Muscle of arm (tissue), 12 donors: ENCODE results near the gene MICALL1. TPM values are rescaled to one million over a fixed set of nuclear protein-coding genes. Genes with fewer than 3 reads are reported as not detected.

Experiments used
- DNase-seq: peaks from one replicate; pipeline ENCODE4 v3.0.0-alpha.2; 2013
- polyA plus RNA-seq, 12 donors: library from polyadenylated mRNA; unstranded; fragments of 120-200 nt; gene quantifications; one replicate each; pipeline ENCODE4 v1.2.1, GENCODE V29; 2013; ENCODE audit not compliant: insufficient read length in 12 of 12

The MICALL1 gene
- polyA plus RNA-seq, 12 donors, result 39.0 to 60.7 (median 43.8) TPM; not detected in 1

DNA sequence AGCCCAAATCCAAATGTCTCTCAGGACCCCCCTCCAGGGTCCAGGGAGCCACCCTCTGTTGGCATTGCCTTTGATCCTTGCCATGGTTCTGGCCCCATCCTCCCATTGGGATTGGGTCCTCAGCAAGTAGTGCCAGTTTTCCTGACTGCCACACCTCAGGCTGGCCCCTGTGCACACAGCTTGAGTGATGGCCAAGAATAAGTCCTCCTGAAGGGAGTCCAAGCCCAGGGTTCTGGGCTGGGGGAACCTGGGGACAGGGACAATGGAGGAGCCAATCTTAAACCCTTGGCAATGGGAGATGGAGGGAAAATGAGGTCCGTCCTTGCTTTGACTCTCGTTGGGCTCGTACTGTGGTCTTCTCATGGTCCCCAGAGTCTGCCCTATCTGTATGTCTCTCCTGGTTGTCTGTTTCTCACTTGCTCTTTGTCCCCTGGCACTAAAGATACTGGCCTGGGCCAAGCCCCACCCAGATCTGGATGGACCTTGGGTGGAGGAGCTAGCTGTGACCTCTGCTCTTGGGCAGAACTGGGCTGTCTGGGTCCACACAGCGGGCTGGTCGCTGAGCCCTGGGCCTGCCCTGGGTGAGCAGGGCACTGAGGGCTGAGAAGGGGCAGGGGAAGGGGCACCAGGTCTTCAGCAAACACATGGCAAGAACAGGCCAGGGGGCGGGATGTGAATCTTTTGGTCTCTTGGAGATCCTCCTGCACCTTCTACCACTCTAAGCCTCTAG lies 75.3 kb downstream of the MICALL1 start:
- DNase-seq, result no peak

DNA sequence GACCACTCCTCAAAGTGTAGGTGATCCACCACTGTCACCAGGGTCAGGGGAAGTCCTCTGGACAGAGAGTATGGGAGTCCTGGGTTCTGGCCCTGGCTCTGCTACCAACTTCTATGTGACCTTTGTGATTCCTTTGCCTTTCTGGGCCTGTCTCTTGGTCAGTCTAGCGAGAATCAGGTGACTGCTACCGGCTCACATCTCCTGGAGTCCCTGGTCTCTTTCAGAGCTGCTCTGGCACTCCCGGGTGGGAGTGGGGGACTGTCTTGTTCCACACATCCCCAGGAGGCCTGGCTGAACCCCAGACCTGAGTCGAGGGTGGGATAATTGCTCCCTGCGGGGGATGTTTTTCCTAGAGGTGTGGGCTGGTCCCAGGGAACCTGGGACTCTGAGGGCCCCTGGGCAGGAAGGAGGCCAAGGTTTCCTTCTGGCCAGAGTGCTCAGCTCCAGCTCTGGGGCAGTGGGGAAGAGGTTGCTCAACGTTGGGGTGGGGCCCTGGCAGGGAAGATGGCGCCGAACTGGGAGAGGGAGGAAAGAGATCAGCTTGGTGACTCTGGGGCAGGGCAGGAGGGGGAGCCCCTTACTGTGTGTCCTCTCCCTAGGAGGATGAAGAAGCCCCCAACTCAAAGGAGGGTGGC lies 76.2 kb downstream of the MICALL1 start:
- no peak for DNase-seq

DNA sequence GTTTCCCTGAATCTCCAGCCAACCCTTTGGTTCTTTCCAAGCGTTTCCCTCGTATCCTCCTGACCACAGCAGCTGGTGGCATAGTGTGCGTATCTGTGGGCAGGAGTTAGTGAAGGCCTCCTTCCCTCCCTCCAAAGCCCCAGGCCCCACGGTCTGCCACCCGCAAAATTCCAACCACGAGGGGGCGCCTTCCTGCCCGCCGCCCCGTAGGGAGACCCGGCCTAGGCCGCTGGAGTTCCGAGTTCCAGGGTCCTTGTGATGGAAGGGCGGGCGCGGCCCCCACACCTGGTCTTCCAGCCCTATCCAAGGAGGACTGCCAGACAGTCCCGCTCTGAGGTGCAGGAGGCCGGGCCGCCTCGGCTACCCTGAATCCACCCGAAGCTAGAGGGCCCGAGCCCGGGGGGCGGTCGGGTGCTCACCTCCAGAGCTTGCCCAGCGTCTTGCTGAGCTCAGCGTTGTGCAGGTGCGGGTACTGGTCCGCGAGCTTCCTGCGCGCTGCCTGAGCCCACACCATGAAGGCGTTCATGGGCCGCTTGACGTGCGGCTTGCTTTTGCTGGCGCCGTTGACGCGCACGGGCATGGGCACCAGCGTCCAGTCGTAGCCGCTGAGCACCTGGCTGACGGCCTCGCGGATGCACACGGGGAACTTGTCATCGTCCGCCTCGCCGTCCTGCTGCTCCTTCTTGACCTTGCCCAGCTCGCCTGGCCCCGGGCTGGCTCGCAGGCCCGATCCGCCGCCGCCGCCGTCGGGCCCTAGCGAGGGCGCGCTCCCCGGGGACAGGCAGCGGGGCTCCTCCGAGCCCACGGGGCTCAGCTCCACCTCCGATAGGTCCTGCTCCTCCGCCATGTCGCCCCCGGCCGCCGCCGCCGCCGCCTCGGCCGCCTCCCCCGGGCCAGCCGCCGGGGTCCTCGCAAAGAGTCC lies 77.1 kb downstream of the MICALL1 start:
- DNase-seq, result no peak

DNA sequence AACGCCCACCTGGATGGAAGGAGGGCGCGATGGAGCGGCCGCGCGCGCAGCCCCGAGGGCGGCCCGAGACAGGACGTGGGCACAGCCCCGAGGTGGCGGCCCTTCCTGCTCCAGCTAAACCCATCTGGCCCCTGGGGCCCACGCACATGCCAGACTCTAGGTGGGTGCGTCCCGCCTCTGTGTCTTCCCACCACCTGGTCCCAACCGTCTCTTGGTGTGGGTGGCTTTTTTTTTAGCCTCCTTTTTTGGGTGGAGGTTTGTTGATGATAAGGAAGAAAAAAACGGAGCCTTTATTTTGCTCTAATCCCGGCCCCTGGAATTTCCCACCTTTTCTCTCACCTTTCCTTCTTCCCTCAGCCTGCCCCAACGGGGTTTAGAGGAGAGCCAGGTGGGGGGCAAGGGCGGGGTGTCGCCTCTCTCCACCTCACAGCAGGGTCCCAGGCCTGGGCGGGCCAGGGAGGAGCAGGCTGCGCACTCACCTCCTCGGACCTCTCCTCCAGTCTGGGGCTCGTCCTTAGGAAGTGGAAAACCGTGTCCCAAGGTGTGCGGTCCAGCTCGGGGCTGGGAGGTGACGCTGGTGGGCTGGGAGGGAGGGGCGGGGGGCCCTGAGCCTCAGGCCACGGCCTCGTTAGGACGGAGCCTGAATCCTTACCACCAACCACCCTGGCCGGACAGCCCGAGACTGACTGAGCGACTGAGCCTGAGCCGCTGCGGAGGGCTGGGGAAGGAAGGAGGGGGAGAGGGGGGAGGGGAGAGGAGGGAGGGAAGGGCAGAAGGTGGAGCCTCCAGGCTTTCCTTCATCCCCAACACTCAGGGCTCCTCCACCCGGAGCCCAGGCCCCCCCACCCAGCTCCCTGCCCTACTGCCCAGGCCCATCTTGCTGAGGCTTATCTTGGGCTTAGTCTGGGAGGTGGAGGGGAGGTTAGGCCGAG lies 78.0 kb downstream of the MICALL1 start, which contains the start of gene SOX10:
Gene SOX10 (minus strand): TSS at position 696 of the 932 bp plus-strand sequence. CDS start 771 bp downstream, outside the sequence.
- DNase-seq, result no peak

DNA sequence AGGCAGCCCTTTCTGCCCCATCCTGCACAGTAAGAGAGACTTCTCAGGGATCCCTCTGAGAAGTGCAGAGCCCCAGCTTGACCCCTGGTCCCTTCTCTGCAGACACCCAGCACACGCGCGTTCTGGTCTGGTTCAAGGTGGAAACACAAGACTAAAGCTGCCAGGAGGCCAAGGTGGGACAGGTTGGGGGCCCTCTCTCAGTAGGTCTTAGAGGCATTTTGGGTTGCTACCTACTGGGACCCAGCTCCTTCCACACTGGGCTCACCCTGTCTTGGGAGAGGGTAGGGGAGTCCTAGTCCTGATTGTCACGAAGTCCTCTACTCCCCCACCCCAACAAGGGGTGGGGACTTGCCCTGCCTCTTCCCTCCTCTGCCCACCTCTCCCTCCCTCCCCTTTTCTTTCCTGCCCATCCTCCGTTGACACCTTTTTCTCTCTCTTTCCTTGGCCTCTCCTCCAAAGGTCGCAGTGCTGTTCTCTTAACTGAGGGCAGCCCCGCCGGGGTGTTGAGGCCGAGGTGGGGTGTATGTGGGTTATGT lies 79.0 kb downstream of the MICALL1 start:
- no peak for DNase-seq

DNA sequence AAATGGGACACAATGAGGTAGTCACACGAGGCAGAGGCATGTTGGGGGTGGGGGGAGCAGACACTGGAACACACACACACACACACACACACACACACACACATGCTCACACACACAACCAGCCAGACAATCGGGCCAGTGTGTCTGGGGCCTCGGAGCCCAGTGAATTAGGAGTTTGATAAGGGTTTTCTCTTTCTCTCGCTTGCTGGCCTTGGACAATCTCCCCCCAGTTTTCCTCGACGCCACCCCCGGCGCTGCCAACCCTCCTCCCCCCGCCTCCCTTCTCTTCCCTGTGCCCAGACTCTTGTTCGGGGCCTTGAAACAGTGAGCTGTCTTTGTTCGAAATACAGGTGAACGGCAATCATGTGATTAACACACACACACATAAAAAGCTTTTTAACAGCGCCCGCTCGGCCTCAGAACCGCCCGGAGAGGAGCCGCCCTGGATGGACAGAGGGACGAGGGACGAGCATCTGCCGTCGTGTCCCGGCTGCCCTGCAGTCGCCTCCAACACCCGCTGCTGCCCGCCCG lies 79.7 kb downstream of the MICALL1 start:
- no peak for DNase-seq

DNA sequence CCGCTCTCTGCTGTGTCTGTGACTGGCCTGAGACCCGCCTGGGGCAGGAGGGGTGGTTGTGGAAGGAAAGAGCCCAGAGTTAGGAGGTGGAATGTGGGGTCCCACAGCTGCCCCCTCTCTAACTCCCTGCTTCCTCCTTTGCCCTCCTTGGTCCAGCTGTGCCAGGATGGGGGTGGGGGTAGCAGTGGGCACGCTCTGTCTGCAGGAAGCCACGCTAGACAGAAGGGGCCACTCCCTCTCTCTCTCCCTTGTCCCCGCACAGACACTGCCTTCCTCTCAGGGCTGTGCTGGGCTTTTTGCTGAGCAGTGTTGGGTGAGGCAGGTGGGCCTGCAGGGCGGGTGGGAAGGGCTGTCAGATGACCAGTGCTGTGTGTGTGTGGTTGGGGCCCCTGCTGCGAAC lies 80.3 kb downstream of the MICALL1 start:
- DNase-seq, result no peak

DNA sequence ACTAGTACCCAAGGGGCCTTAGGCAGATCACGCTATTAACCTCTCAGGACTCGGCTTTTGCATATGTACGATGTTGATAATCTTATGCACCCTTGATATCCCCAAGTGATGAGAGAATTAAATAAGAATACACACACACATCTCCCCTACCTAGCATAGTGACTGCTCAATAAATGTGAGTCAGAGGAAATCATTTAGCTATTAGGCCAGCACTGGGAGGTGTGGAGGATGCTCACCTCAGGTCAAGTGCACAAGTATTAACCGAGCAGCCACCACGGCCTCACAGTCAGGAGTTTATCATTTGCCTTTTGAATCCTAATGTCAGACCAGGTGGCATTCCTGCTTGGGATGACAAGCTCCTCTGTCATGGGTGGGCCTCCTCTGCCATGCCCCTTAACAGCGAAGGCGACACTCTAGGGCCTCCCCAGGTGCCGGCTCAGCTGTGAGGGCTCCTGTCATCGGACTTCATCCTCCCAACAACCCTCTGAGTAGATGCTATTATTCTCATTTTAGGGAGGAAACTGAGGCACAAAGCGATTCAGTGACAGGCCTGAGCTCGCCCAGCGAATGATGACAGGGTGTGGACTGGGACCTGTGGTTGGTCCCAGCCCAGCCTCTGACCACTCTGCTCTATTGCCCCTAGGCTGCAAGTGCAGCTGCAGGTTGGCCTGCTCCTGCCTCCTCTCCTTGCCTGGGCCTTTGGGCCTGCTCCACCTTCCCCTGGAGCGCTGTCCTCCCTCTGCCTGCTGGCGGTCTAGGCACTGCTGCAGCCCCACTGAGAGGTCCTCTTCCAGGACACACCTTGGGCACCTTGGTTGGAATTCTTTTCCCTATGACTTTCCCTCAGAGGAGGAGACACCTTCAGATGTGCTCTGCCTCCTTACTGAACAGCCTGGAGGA lies 83.3 kb downstream of the MICALL1 start:
- no peak for DNase-seq

DNA sequence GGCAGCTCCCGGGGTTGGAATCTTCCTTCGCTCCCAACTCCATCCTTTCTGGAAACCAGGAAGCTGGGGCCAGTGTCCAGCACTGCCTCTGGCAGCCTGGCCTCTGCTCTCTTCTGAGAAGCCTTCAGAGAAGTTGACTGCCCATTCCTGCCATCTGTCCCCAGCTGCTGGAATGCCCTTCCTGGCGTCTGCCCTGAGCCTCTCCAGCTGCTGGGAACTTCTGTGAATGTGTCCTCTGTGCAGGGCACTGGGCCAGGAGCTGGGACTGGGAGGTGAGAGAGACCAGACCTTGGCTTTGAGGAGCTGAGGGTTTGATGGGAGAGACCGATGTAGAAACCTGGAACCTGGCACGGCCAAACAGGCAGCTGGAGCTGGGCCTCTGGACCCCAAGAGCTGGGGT lies 84.2 kb downstream of the MICALL1 start:
- peak; percentile 17 for DNase-seq

DNA sequence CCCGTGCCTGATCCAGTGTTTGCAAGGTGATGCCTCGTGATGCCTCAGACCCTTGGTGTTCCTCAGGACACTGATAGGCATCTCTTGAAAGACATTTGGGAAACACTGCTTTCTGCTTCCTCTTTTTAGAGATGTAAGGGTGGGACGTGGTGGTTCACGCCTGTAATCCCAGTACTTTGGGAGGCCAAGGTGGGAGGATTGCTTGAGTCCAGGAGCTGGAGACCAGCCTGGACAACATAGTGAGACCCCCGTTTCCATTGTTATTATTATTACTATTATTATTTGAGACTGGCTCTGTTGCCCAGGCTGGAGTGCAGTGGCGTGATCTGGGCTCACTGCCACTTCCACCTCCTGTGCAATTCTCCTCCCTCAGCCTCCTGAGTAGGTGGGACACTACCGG lies 84.8 kb downstream of the MICALL1 start:
- no peak for DNase-seq

DNA sequence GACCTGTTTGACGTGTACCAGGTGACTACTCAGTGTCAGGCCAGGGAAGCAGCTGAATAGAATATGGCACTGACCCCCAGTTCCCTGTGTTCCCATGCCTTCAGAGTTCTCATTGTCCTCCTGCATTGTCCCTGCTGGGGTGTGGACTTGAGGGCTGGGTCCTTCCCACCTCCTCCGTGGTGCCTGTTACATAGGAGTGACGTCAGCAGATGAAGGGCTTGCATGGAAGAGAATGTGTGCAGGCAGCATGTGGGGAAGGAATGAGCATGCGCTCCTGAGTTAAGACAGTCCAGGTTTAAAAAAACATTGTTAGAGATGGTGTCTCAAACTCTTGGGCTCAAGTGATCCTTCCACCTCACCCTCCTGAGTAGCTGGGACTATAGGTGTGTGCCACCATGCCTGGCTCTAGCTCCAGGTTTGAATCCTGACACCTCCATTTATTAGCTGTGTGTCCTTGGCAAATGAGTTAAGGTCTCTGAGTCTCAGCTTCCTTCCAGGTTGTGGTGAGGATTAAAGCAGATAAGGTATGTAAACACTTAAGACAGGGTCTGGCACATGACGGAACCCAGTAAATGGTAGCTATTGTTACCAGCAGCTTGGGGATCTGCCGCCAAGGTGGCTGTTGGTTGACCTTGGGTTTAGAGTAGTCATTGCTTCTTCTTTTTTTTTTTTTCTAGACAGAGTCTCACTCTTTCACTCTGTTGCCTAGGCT lies 85.8 kb downstream of the MICALL1 start:
- DNase-seq, result no peak

Other genes starting within 250 kb of the MICALL1 start
- 10 to 100 TPM in 11 of 12 donors, not detected in 1; 11.1 to 25.4 (median 16.6) TPM for gene PDXP, start 247.6 kb upstream of the MICALL1 start, polyA plus RNA-seq
- gene LGALS1, start 230.7 kb upstream of the MICALL1 start, polyA plus RNA-seq, result 1,000 to 10,000 TPM in 11 of 12 donors, not detected in 1; 1,080 to 2,513 (median 1,522) TPM
- gene NOL12, start 220.0 kb upstream of the MICALL1 start, polyA plus RNA-seq, result 10 to 100 TPM in 11 of 12 donors, not detected in 1; 12.0 to 26.4 (median 13.6) TPM
- 10 to 100 TPM in 11 of 12 donors, not detected in 1; 33.8 to 64.5 (median 39.2) TPM for gene TRIOBP, start 209.2 kb upstream of the MICALL1 start, polyA plus RNA-seq
- 1 to 10 TPM in 10 of 12 donors, not detected in 2; 3.6 to 6.3 (median 5.2) TPM for gene GCAT, start 98.4 kb upstream of the MICALL1 start, polyA plus RNA-seq
- not detected for gene GALR3, start 82.9 kb upstream of the MICALL1 start, polyA plus RNA-seq
- 10 to 100 TPM in 7 of 12 donors, 1 to 10 TPM in 4, not detected in 1; 7.7 to 16.4 (median 10.7) TPM for gene ANKRD54, start 62.0 kb upstream of the MICALL1 start, polyA plus RNA-seq
- gene EIF3L, start 56.9 kb upstream of the MICALL1 start, polyA plus RNA-seq, result 1,000 to 10,000 TPM in 9 of 12 donors, 100 to 1,000 TPM in 2, not detected in 1; 578 to 1,449 (median 1,314) TPM
- gene C22orf23, start 47.3 kb downstream of the MICALL1 start, polyA plus RNA-seq, result 10 to 100 TPM in 1 of 12 donors, 1 to 10 TPM in 9, not detected in 2; 6.0 to 10.7 (median 9.1) TPM
- gene POLR2F, start 47.4 kb downstream of the MICALL1 start, polyA plus RNA-seq, result 10 to 100 TPM in 11 of 12 donors, not detected in 1; 29.5 to 53.0 (median 41.3) TPM
- 10 to 100 TPM in 2 of 12 donors, 1 to 10 TPM in 9, not detected in 1; 3.4 to 24.9 (median 6.7) TPM for gene SOX10, start 78.3 kb downstream of the MICALL1 start, polyA plus RNA-seq
- gene PICK1, start 151.1 kb downstream of the MICALL1 start, polyA plus RNA-seq, result 10 to 100 TPM in 3 of 12 donors, 1 to 10 TPM in 8, not detected in 1; 6.1 to 21.5 (median 9.2) TPM
- gene SLC16A8, start 177.9 kb downstream of the MICALL1 start, polyA plus RNA-seq, result 1 to 10 TPM in 10 of 12 donors, not detected in 2; 1.0 to 2.6 (median 1.8) TPM
- gene BAIAP2L2, start 204.4 kb downstream of the MICALL1 start, polyA plus RNA-seq, result 10 to 100 TPM in 1 of 12 donors, 1 to 10 TPM in 5, under 1 TPM in 5, not detected in 1; 0.52 to 17.0 (median 1.1) TPM